OCI-LY7 (cell line): ENCODE data around the gene UPK3A.

Source experiments
- EZH2phosphoT487 ChIP-seq: fragments of 200-600 bp; sonication (generic); IDR thresholded peaks from 2 replicates; pipeline ENCODE4 v1.6.1; 2018; ENCODE audit warnings: low read depth, borderline replicate concordance, mild to moderate bottlenecking, mixed run types, antibody characterized with exemption, low read length, moderate library complexity, mixed read lengths
- TF ChIP-seq, protein P1 (sequence below): fragments of 200-600 bp; sonication (generic); conservative IDR thresholded peaks from 2 replicates; pipeline ENCODE4 v1.5.1; 2014; ENCODE audit warnings: mild to moderate bottlenecking, antibody characterized with exemption, low read length, moderate library complexity, mixed read lengths

DNA sequence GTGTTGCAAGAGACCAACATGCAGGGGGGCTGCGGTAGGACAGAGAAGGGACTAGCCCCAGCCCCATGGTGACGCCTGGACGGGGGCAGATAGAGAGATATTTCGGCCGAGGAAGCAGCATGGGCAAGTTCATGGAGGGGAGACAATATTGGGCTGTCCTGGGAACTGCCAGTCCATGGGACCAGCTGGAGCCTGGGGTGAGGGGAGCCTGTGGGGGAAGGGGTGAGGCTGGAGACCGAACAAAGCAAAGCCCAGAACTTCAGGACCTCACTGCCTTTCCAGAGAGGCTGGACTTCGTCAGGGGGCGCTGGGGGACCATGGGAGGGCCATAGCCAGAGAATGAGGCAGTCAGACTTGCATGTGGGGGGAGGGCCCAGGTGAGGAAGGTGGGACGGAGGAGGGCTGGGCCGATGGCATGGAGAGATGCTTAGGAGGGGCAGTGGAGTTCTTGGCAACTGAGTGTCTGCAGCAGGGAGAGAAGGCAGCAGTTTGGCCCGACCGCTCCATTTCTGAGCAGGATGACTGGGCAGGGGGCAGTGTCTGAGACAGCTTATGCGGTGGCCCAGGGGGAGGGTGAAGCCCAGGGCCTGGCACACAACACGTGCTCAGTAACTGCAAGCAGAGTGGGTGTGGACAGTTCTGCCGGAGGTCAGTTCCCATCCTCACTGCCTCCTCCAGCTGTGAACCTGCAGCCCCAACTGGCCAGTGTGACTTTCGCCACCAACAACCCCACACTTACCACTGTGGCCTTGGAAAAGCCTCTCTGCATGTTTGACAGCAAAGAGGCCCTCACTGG is 712 bp downstream of the UPK3A start:
- TF ChIP-seq, protein P1, sequence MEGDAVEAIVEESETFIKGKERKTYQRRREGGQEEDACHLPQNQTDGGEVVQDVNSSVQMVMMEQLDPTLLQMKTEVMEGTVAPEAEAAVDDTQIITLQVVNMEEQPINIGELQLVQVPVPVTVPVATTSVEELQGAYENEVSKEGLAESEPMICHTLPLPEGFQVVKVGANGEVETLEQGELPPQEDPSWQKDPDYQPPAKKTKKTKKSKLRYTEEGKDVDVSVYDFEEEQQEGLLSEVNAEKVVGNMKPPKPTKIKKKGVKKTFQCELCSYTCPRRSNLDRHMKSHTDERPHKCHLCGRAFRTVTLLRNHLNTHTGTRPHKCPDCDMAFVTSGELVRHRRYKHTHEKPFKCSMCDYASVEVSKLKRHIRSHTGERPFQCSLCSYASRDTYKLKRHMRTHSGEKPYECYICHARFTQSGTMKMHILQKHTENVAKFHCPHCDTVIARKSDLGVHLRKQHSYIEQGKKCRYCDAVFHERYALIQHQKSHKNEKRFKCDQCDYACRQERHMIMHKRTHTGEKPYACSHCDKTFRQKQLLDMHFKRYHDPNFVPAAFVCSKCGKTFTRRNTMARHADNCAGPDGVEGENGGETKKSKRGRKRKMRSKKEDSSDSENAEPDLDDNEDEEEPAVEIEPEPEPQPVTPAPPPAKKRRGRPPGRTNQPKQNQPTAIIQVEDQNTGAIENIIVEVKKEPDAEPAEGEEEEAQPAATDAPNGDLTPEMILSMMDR = no peak
- no peak for TF ChIP-seq EZH2phosphoT487
